IMR-90 (cell line): ENCODE results near the gene INPP5J. TPM values are rescaled to one million over a fixed set of nuclear protein-coding genes. Genes with fewer than 3 reads are reported as not detected.

Source experiments
- ATAC-seq: fragments of 200-7000 bp; cut with Tn5 transposase; 2 replicates; pipeline ENCODE4 v1.9.1; 2020; ENCODE audit warnings: low read depth, mild to moderate bottlenecking, moderate library complexity
- BruUV-seq: library from RNA; stranded (reverse); fragments of 400-500 nt; replicated peaks from 2 replicates; lab custom pipeline; 2021; lab: Mats Ljungman, UMichigan
- CTCF ChIA-PET: fragments of 300-600 bp; formaldehyde crosslinking; extraction: SDS; loops from one replicate; lab custom pipeline; 2021; ENCODE audit warnings: antibody characterized with exemption; lab: Yijun Ruan, JAX
- POLR2A ChIA-PET: fragments of 300-600 bp; sonication (Branson Sonifier 250); formaldehyde crosslinking; loops from one replicate; lab custom pipeline; 2022; ENCODE audit warnings: antibody characterized with exemption; ENCODE audit not compliant: unreplicated experiment; lab: Charles Lee
- DNase-seq: peaks from one replicate; pipeline ENCODE4 v3.0.0; 2013
- H2AFZ ChIP-seq: replicated peaks from 2 replicates; pipeline ENCODE3; 2013; ENCODE audit warnings: low read length, mild to moderate bottlenecking; ENCODE audit not compliant: poor library complexity
- H2AK5ac ChIP-seq: 2 replicates; pipeline ENCODE4 v1.6.1; 2013; ENCODE audit warnings: low read depth, low read length, inconsistent platforms
- H2AK9ac ChIP-seq: replicated peaks from 2 replicates; pipeline ENCODE3; 2013; ENCODE audit warnings: mild to moderate bottlenecking, low read depth, low read length, moderate library complexity; ENCODE audit not compliant: poor library complexity
- H2BK120ac ChIP-seq: 2 replicates; pipeline ENCODE4 v1.6.1; 2013; ENCODE audit warnings: low read depth, low read length, inconsistent platforms
- H2BK15ac ChIP-seq: 3 replicates; pipeline ENCODE4 v1.6.1; 2013; ENCODE audit warnings: low read depth, low read length, inconsistent platforms
- H2BK20ac ChIP-seq: 2 replicates; pipeline ENCODE4 v1.6.1; 2013; ENCODE audit warnings: low read depth, mild to moderate bottlenecking, inconsistent platforms, low read length, moderate library complexity
- H2BK5ac ChIP-seq: 2 replicates; pipeline ENCODE4 v1.6.1; 2013; ENCODE audit warnings: mild to moderate bottlenecking, low read depth, low read length, inconsistent platforms; ENCODE audit not compliant: poor library complexity, severe bottlenecking
- H3K14ac ChIP-seq: replicated peaks from 2 replicates; pipeline ENCODE4 v1.6.1; 2013; ENCODE audit warnings: low read depth, low read length, inconsistent platforms
- H3K18ac ChIP-seq: 2 replicates; pipeline ENCODE4 v1.6.1; 2013; ENCODE audit warnings: low read depth, low read length, control low read depth
- H3K23ac ChIP-seq: 2 replicates; pipeline ENCODE4 v1.6.1; 2013; ENCODE audit warnings: low read depth, low read length, inconsistent platforms
- H3K27ac ChIP-seq: 2 replicates; pipeline ENCODE4 v1.5.1; 2013; ENCODE audit warnings: mild to moderate bottlenecking, control low read depth, low read length; ENCODE audit not compliant: insufficient read depth
- H3K27me3 ChIP-seq: 2 replicates; pipeline ENCODE4 v1.6.1; 2013; ENCODE audit warnings: low read length; ENCODE audit not compliant: control insufficient read depth, insufficient read depth
- H3K36me3 ChIP-seq: 2 replicates; pipeline ENCODE4 v1.6.1; 2013; ENCODE audit warnings: low read length, mixed read lengths; ENCODE audit not compliant: control insufficient read depth, insufficient read depth
- H3K4ac ChIP-seq: 2 replicates; pipeline ENCODE4 v1.6.1; 2013; ENCODE audit warnings: low read depth, low read length, inconsistent platforms
- H3K4me1 ChIP-seq: 2 replicates; pipeline ENCODE4 v1.6.1; 2013; ENCODE audit warnings: low read length, mixed read lengths; ENCODE audit not compliant: control insufficient read depth, insufficient read depth
- H3K4me2 ChIP-seq: 2 replicates; pipeline ENCODE4 v1.6.1; 2013; ENCODE audit warnings: low read depth, mild to moderate bottlenecking, control low read depth, low read length, moderate library complexity
- H3K4me3 ChIP-seq: 2 replicates; pipeline ENCODE4 v1.5.1; 2013; ENCODE audit warnings: low read depth, mild to moderate bottlenecking, control low read depth, low read length, moderate library complexity; ENCODE audit not compliant: insufficient read depth
- H3K56ac ChIP-seq: 2 replicates; pipeline ENCODE4 v1.6.1; 2013; ENCODE audit warnings: low read length, inconsistent platforms; ENCODE audit not compliant: insufficient read depth; ENCODE audit errors: extremely low read depth
- H3K79me1 ChIP-seq, 2 experiments: 2 replicates each; pipeline ENCODE4 v1.6.1; 2013; ENCODE audit warnings: low read length in 2 of 2, inconsistent platforms in 1 of 2, low read depth in 1 of 2
- H3K9ac ChIP-seq: 2 replicates; pipeline ENCODE4 v1.6.1; 2013; ENCODE audit warnings: low read depth, low read length, control low read depth
- H3K9me1 ChIP-seq: 2 replicates; pipeline ENCODE4 v1.6.1; 2013; ENCODE audit warnings: low read length, inconsistent platforms; ENCODE audit not compliant: insufficient read depth
- H3K9me3 ChIP-seq: 2 replicates; pipeline ENCODE4 v1.6.1; 2013; ENCODE audit warnings: low read length; ENCODE audit not compliant: control insufficient read depth, insufficient read depth
- H4K20me1 ChIP-seq: 2 replicates; pipeline ENCODE4 v1.6.1; 2013; ENCODE audit warnings: low read length, inconsistent platforms; ENCODE audit not compliant: insufficient read depth
- H4K5ac ChIP-seq: 2 replicates; pipeline ENCODE4 v1.6.1; 2013; ENCODE audit warnings: mild to moderate bottlenecking, low read depth, low read length, control low read depth
- H4K8ac ChIP-seq, 2 experiments: 2 replicates each; pipeline ENCODE4 v1.6.1; 2013; ENCODE audit warnings: low read depth in 2 of 2, low read length in 2 of 2, control low read depth in 1 of 2, inconsistent platforms in 1 of 2
- H4K91ac ChIP-seq: 2 replicates; pipeline ENCODE4 v1.6.1; 2013; ENCODE audit warnings: low read depth, low read length, inconsistent platforms; ENCODE audit not compliant: insufficient read depth
- BHLHE40 ChIP-seq: fragments of 150-350 bp; IDR thresholded peaks from 2 replicates; pipeline ENCODE4 v1.6.1; 2016; ENCODE audit warnings: mild to moderate bottlenecking, low read depth, low read length
- CEBPB ChIP-seq: IDR thresholded peaks from 2 replicates; pipeline ENCODE4 v1.6.1; 2012; ENCODE audit warnings: low read depth, low read length, improper control_type of control experiment
- CHD1 ChIP-seq: IDR thresholded peaks from 2 replicates; pipeline ENCODE4 v1.6.1; 2012; ENCODE audit warnings: low read depth, low read length, improper control_type of control experiment
- FOS ChIP-seq: fragments of 150-350 bp; IDR thresholded peaks from 2 replicates; pipeline ENCODE4 v1.6.1; 2016; ENCODE audit warnings: low read depth, low read length
- MAFK ChIP-seq: IDR thresholded peaks from 2 replicates; pipeline ENCODE4 v1.6.1; 2012; ENCODE audit warnings: low read depth, low read length, improper control_type of control experiment
- MAZ ChIP-seq: IDR thresholded peaks from 2 replicates; pipeline ENCODE4 v1.6.1; 2012; ENCODE audit warnings: low read depth, mild to moderate bottlenecking, low read length, improper control_type of control experiment, moderate library complexity, borderline replicate concordance
- NFE2L2 ChIP-seq: fragments of 150-350 bp; IDR thresholded peaks from 2 replicates; pipeline ENCODE4 v1.6.1; 2016; ENCODE audit warnings: low read depth, mild to moderate bottlenecking, low read length
- RAD21 ChIP-seq: IDR thresholded peaks from 2 replicates; pipeline ENCODE4 v1.6.1; 2012; ENCODE audit warnings: low read length, improper control_type of control experiment
- RCOR1 ChIP-seq: IDR thresholded peaks from 2 replicates; pipeline ENCODE4 v1.6.1; 2012; ENCODE audit warnings: mild to moderate bottlenecking, low read length, improper control_type of control experiment; ENCODE audit not compliant: insufficient replicate concordance
- RFX5 ChIP-seq: IDR thresholded peaks from 2 replicates; pipeline ENCODE4 v1.8.0; 2012; ENCODE audit warnings: low read depth, mild to moderate bottlenecking, low read length, moderate library complexity
- SMC3 ChIP-seq: fragments of 150-350 bp; IDR thresholded peaks from 2 replicates; pipeline ENCODE4 v1.6.1; 2016; ENCODE audit warnings: low read depth, mild to moderate bottlenecking, antibody characterized with exemption, low read length, moderate library complexity
- WGBS, 2 experiments: methylation state at CpG; one replicate each; pipeline versions ENCODE4 v1.1.5 to v1.1.7; 2013; ENCODE audit warnings: missing lambda C conversion rate in 2 of 2; ENCODE audit not compliant: insufficient read length in 1 of 2; ENCODE audit errors: extremely low coverage in 2 of 2; 5-methylcytosine and 5-hydroxymethylcytosine counted together
- dilution Hi-C: fragments of 300-500 bp; cut with HindIII; formaldehyde crosslinking; loops from one replicate; pipeline ENCODE4 v1.14.3; 2018; ENCODE audit warnings: low sequenced_read_pairs; ENCODE audit not compliant: unreplicated experiment
- in situ Hi-C: fragments of 300-500 bp; cut with MboI; formaldehyde crosslinking; loops from 3 replicates; pipeline ENCODE4 v1.14.3; 2019; ENCODE audit warnings: low sequenced_read_pairs, inconsistent platforms, mixed read lengths
- intact Hi-C: fragments of 100-400 bp; cut with micrococcal nuclease; formaldehyde crosslinking; loops from 2 replicates; pipeline ENCODE4 v1.10.0; 2022
- polyA plus RNA-seq, 3 experiments: library from polyadenylated mRNA; depleted of rRNA; stranded (reverse); fragments of >200 nt; gene quantifications; 2 replicates each; pipeline ENCODE4 v1.2.3, GENCODE V29; 2012; ENCODE audit warnings: low replicate concordance in 1 of 3
- total RNA-seq: library from RNA; depleted of rRNA; stranded (reverse); fragments of >200 nt; gene quantifications from 2 replicates; pipeline ENCODE4 v1.2.3, GENCODE V29; 2012
- TF ChIP-seq, protein P1 (sequence below): fragments of 150-350 bp; IDR thresholded peaks from 2 replicates; pipeline ENCODE4 v1.6.1; 2016; ENCODE audit warnings: low read depth, mild to moderate bottlenecking, low read length, moderate library complexity, borderline replicate concordance
- TF ChIP-seq, protein P2 (sequence below): conservative IDR thresholded peaks from 2 replicates; pipeline ENCODE4 v1.5.1; 2012; ENCODE audit warnings: mild to moderate bottlenecking, low read depth, low read length, improper control_type of control experiment
- TF ChIP-seq, protein P3 (sequence below): fragments of 150-350 bp; IDR thresholded peaks from 2 replicates; pipeline ENCODE4 v1.6.1; 2017; ENCODE audit warnings: mild to moderate bottlenecking, antibody characterized with exemption, low read length, low read depth

INPP5J gene
- total and polyA plus RNA-seq, 2 of the 4 experiments (the other 2 are of a cell fraction): 0.36 to 2.2 TPM

DNA sequence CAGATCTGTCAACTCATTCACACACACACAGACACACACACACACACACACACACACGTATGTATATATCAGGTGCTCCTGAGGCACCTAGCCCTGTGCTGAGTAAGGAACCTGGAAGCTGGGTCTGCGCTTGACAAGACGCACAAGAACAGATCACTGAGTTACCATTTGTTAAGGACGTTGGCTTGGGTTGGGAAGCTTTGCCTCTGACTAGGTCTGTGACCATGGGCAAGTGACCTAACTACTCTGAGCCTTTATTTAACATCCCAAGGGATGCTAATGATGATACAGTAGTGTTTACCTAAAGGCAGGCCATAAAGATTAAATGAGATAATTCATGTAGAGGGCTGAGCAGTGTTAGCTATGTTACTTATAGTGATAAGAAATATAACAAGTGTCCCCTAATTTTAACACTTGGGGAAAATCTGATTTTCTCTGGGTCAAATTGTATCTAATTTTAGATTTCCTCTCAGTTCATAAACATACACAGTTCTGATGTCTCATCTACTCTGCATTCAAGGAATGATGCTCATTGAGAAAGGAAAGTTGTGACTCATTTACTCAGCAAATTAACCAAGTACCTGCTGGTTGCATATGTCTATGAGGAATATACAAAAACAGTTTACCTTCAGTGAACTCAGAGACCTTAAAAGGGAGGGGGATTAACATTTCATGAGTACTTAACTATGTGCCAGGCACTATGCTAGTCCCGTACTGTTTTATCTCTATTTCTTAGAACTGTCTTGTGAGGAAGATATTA lies 50.8 kb downstream of the INPP5J start:
- Histone ChIP-seq H3K56ac (peak overlapping the region; percentile 46), H2BK5ac (peak overlapping the region; percentile 100), H3K14ac (peak overlapping the region; percentile 92), H3K4me3 (no peak overlapping the region), H3K4ac (peak overlapping the region; percentile 98), H4K8ac (peak overlapping the region; percentile 58 to 99), H3K27ac (peak overlapping the region; percentile 96), H3K36me3 (peaks cover 3% of the 10 kb centered on the region), H3K4me1 (peaks cover 24% of the 10 kb centered on the region), H2AK9ac (peak overlapping the region; percentile 25), H3K9ac (peak overlapping the region; percentile 7; the same call in 1 of the 2 replicates), H2BK15ac (peak overlapping the region; percentile 91), H2AK5ac (peak overlapping the region; percentile 98), H3K4me2 (peak overlapping the region; percentile 75), H4K20me1 (peaks cover 12% of the 10 kb centered on the region; the same call in 1 of the 2 replicates), H3K23ac (peak overlapping the region; percentile 97), H2AFZ (peak overlapping the region; percentile 46), H3K9me1 (peaks cover 15% of the 10 kb centered on the region), H3K27me3 (no peaks in the 10 kb centered on the region), H3K79me1 (peaks cover 25 to 64% of the 10 kb centered on the region in 2 experiments), H2BK120ac (peak overlapping the region; percentile 98), H4K91ac (peak overlapping the region; percentile 96), H2BK20ac (peak overlapping the region; percentile 96), H4K5ac (peak overlapping the region; percentile 96), H3K9me3 (no peaks in the 10 kb centered on the region), H3K18ac (peak overlapping the region; percentile 100)
- ChIA-PET POLR2A (interaction anchor here (1.0 kb wide), 1 partner anchor 11 kb away, joined by 6 read pairs; no protein-coding TSS in a partner anchor), CTCF (no interaction called here)
- dilution Hi-C loops: no loop called here
- in situ Hi-C loops: no loop called here
- BruUV-seq: no TSS peak
- intact Hi-C loops: no loop called here
- WGBS, 2 experiments: no CpG with 5 or more reads among the region's 5 CpGs
- peak; percentile 89 for TF ChIP-seq CEBPB
- TF ChIP-seq BHLHE40: peak; percentile 27; the same call in 1 of the 2 replicates
- TF ChIP-seq, protein P1, sequence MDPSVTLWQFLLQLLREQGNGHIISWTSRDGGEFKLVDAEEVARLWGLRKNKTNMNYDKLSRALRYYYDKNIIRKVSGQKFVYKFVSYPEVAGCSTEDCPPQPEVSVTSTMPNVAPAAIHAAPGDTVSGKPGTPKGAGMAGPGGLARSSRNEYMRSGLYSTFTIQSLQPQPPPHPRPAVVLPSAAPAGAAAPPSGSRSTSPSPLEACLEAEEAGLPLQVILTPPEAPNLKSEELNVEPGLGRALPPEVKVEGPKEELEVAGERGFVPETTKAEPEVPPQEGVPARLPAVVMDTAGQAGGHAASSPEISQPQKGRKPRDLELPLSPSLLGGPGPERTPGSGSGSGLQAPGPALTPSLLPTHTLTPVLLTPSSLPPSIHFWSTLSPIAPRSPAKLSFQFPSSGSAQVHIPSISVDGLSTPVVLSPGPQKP: no peak
- peak; percentile 29 for TF ChIP-seq MAFK
- no peak for TF ChIP-seq SMC3
- TF ChIP-seq RFX5: no peak
- TF ChIP-seq RAD21: no peak
- TF ChIP-seq FOS: peak; percentile 94
- TF ChIP-seq RCOR1: no peak
- TF ChIP-seq, protein P2, sequence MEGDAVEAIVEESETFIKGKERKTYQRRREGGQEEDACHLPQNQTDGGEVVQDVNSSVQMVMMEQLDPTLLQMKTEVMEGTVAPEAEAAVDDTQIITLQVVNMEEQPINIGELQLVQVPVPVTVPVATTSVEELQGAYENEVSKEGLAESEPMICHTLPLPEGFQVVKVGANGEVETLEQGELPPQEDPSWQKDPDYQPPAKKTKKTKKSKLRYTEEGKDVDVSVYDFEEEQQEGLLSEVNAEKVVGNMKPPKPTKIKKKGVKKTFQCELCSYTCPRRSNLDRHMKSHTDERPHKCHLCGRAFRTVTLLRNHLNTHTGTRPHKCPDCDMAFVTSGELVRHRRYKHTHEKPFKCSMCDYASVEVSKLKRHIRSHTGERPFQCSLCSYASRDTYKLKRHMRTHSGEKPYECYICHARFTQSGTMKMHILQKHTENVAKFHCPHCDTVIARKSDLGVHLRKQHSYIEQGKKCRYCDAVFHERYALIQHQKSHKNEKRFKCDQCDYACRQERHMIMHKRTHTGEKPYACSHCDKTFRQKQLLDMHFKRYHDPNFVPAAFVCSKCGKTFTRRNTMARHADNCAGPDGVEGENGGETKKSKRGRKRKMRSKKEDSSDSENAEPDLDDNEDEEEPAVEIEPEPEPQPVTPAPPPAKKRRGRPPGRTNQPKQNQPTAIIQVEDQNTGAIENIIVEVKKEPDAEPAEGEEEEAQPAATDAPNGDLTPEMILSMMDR: no peak
- no peak for TF ChIP-seq CHD1
- TF ChIP-seq MAZ: no peak
- no peak for TF ChIP-seq NFE2L2
- TF ChIP-seq, protein P3, sequence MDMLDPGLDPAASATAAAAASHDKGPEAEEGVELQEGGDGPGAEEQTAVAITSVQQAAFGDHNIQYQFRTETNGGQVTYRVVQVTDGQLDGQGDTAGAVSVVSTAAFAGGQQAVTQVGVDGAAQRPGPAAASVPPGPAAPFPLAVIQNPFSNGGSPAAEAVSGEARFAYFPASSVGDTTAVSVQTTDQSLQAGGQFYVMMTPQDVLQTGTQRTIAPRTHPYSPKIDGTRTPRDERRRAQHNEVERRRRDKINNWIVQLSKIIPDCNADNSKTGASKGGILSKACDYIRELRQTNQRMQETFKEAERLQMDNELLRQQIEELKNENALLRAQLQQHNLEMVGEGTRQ: no peak
- DNase-seq (peak; percentile 95), ATAC-seq (peak; percentile 74)
